HFFc6 (cell line): ENCODE results near the gene PCDHAC1. TPM values are rescaled to one million over a fixed set of nuclear protein-coding genes. Genes with fewer than 3 reads are reported as not detected.

Experiments
- DNase-seq: peaks from one replicate; pipeline ENCODE4 v3.0.0-alpha.2; 2018
- H3K27ac Mint-ChIP-seq: 2 replicates; pipeline ENCODE4 v1.8.0; 2020; ENCODE audit warnings: mild to moderate bottlenecking, mixed read lengths
- H3K27me3 Mint-ChIP-seq: 2 replicates; pipeline ENCODE4 v1.8.0; 2021; ENCODE audit warnings: mild to moderate bottlenecking, moderate library complexity, mixed read lengths; ENCODE audit not compliant: insufficient read depth
- H3K36me3 Mint-ChIP-seq: 2 replicates; pipeline ENCODE4 v1.8.0; 2021; ENCODE audit warnings: low read depth, mixed read lengths
- H3K4me1 Mint-ChIP-seq: 2 replicates; pipeline ENCODE4 v1.8.0; 2020; ENCODE audit warnings: low read depth, mixed read lengths
- H3K4me3 Mint-ChIP-seq: 2 replicates; pipeline ENCODE4 v1.8.0; 2020; ENCODE audit warnings: mild to moderate bottlenecking, moderate library complexity, mixed read lengths
- H3K9me3 Mint-ChIP-seq: 2 replicates; pipeline ENCODE4 v1.8.0; 2020; ENCODE audit warnings: mild to moderate bottlenecking, mixed read lengths
- total RNA-seq, 6 experiments: library from RNA; stranded (reverse); fragmentation: NEBNext Ultra II Directional; extraction: Animal tissue kit (Norgen Biotek cat#: 25700); gene quantifications; 2 replicates in 1 of 6; 3 replicates in 5 of 6; pipeline ENCODE4 v1.2.3, GENCODE V29; 2021
- TF ChIP-seq, protein P1 (sequence below): fragments of 200-600 bp; sonication (generic); IDR thresholded peaks from 2 replicates; pipeline ENCODE4 v1.5.0; 2021; ENCODE audit warnings: antibody characterized with exemption, mild to moderate bottlenecking

PCDHAC1 gene
- total RNA-seq, 6 experiments from 2014 or later, result not detected

DNA sequence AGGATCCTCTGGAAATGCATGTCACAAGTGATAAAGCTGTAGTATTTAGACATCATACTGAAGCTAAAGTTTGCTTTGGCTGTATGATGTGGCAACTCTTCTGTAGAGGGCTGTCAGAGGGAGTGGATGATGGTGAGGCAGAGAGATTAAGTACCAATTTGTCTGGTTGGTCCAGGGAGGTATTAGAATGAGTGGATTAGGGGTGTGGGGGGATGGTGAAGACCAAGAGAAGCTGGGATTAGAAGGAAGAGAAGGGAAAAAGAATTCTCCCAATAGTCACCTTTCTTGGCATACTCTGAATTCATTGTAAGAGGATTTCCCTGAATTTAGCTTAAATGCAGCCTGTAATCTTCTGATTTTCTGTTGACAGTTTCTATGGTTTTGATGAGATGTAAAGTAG is 43.8 kb downstream of the PCDHAC1 start:
- no peaks in the 10 kb centered on the region for H3K36me3 Mint-ChIP-seq
- H3K9me3 Mint-ChIP-seq, result peaks cover 42% of the 10 kb centered on the region
- no peak overlapping the region for H3K4me3 Mint-ChIP-seq
- H3K27ac Mint-ChIP-seq, result no peak overlapping the region
- DNase-seq, result no peak
- H3K27me3 Mint-ChIP-seq, result no peaks in the 10 kb centered on the region
- TF ChIP-seq, protein P1, sequence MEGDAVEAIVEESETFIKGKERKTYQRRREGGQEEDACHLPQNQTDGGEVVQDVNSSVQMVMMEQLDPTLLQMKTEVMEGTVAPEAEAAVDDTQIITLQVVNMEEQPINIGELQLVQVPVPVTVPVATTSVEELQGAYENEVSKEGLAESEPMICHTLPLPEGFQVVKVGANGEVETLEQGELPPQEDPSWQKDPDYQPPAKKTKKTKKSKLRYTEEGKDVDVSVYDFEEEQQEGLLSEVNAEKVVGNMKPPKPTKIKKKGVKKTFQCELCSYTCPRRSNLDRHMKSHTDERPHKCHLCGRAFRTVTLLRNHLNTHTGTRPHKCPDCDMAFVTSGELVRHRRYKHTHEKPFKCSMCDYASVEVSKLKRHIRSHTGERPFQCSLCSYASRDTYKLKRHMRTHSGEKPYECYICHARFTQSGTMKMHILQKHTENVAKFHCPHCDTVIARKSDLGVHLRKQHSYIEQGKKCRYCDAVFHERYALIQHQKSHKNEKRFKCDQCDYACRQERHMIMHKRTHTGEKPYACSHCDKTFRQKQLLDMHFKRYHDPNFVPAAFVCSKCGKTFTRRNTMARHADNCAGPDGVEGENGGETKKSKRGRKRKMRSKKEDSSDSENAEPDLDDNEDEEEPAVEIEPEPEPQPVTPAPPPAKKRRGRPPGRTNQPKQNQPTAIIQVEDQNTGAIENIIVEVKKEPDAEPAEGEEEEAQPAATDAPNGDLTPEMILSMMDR, result no peak
- H3K4me1 Mint-ChIP-seq, result no peaks in the 10 kb centered on the region

GRCh38 chr5:140973550-140973949 is 47.5 kb downstream of the PCDHAC1 start:
- H3K9me3 Mint-ChIP-seq, result peaks cover 23% of the 10 kb centered on the region
- H3K27me3 Mint-ChIP-seq, result no peaks in the 10 kb centered on the region
- no peak for DNase-seq
- no peak overlapping the region for H3K27ac Mint-ChIP-seq
- TF ChIP-seq, protein P1, result no peak
- H3K4me3 Mint-ChIP-seq, result no peak overlapping the region
- H3K36me3 Mint-ChIP-seq, result no peaks in the 10 kb centered on the region
- no peaks in the 10 kb centered on the region for H3K4me1 Mint-ChIP-seq

- DNase-seq, result no peak
- Mint-ChIP-seq H3K9me3 (peaks cover 19% of the 10 kb centered on the region), H3K27ac (no peak overlapping the region), H3K4me1 (no peaks in the 10 kb centered on the region), H3K4me3 (no peak overlapping the region), H3K36me3 (no peaks in the 10 kb centered on the region), H3K27me3 (no peaks in the 10 kb centered on the region)
- TF ChIP-seq, protein P1, result no peak
Measured at GRCh38 chr5:140977003-140977402, 50.9 kb downstream of the PCDHAC1 start.

DNA sequence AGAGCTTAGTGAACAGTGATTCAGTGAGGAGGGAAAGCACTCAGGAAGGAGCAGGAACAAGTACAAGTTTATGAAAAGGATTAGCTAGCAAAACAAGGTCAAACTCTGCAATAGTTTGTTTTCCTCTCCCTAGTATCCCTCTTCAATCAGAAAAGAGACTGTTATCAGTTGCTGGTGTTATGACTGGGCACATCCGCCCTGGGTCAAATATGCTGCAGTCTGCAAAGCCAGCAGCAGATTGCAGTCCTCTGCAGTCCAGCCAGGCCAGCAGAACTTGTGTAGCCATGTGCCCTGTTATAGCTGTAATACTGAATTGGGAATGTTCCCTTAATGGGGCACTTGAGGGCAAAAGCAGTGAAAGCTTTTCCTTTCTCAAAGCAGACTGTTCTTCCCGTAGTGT is 52.2 kb downstream of the PCDHAC1 start:
- H3K27ac Mint-ChIP-seq, result no peak overlapping the region
- peaks cover 13% of the 10 kb centered on the region for H3K9me3 Mint-ChIP-seq
- TF ChIP-seq, protein P1, result no peak
- H3K4me3 Mint-ChIP-seq, result no peak overlapping the region
- H3K27me3 Mint-ChIP-seq, result no peaks in the 10 kb centered on the region
- no peaks in the 10 kb centered on the region for H3K4me1 Mint-ChIP-seq
- no peaks in the 10 kb centered on the region for H3K36me3 Mint-ChIP-seq
- DNase-seq, result no peak

DNA sequence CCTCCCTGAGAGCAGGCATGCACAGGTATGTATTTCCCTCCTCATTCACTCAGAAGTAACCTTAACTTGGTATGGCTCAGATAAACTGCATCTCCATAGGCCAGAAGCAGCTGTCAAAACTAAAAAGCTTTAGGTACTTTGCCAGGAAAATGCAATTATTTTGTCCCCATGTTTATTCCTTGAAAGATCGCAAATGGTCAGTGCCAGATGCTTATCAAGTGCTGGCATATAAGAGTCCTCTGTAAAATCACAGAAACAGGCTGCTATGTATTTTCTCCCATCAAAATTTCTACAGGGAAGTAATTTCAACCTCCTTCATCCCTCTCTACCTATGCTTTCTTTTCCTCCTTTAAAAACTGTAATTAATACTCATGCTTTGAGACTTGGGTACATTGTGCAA is 52.9 kb downstream of the PCDHAC1 start:
- Mint-ChIP-seq H3K27me3 (peaks cover 1% of the 10 kb centered on the region; the same call in 1 of the 2 replicates), H3K36me3 (no peaks in the 10 kb centered on the region), H3K4me3 (no peak overlapping the region), H3K9me3 (peaks cover 9% of the 10 kb centered on the region), H3K4me1 (no peaks in the 10 kb centered on the region), H3K27ac (no peak overlapping the region)
- no peak for DNase-seq
- TF ChIP-seq, protein P1, result no peak

Other genes starting within 250 kb of the PCDHAC1 start
- 100 to 1,000 TPM in 1 of 6 experiments, 10 to 100 TPM in 5; 89.1 to 102 (median 96.8) TPM for gene HARS1, start 234.9 kb upstream of the PCDHAC1 start, total RNA-seq
- gene HARS2, start 234.8 kb upstream of the PCDHAC1 start, total RNA-seq, result 10 to 100 TPM; 22.1 to 23.5 (median 22.9) TPM
- gene ZMAT2, start 225.9 kb upstream of the PCDHAC1 start, total RNA-seq, result 10 to 100 TPM; 59.1 to 68.5 (median 63.8) TPM
- gene PCDHA1, start 140.2 kb upstream of the PCDHAC1 start, total RNA-seq, result under 1 TPM; 0.09 to 0.22 (median 0.14) TPM
- gene PCDHA2, start 131.4 kb upstream of the PCDHAC1 start, total RNA-seq, result under 1 TPM in 1 of 6 experiments, not detected in 5; 0.13 TPM
- under 1 TPM in 1 of 6 experiments, not detected in 5; 0.05 TPM for gene PCDHA3, start 125.2 kb upstream of the PCDHAC1 start, total RNA-seq
- gene PCDHA4, start 119.2 kb upstream of the PCDHAC1 start, total RNA-seq, result under 1 TPM in 1 of 6 experiments, not detected in 5; 0.05 TPM
- not detected for gene PCDHA5, start 104.7 kb upstream of the PCDHAC1 start, total RNA-seq
- under 1 TPM in 3 of 6 experiments, not detected in 3; 0.07 to 0.09 (median 0.08) TPM for gene PCDHA6, start 98.3 kb upstream of the PCDHAC1 start, total RNA-seq
- under 1 TPM; 0.09 to 0.26 (median 0.20) TPM for gene PCDHA7, start 92.0 kb upstream of the PCDHAC1 start, total RNA-seq
- under 1 TPM in 2 of 6 experiments, not detected in 4; 0.05 to 0.12 TPM for gene PCDHA8, start 85.1 kb upstream of the PCDHAC1 start, total RNA-seq
- gene PCDHA9, start 77.9 kb upstream of the PCDHAC1 start, total RNA-seq, result under 1 TPM in 1 of 6 experiments, not detected in 5; 0.03 TPM
- not detected for gene PCDHA10, start 70.4 kb upstream of the PCDHAC1 start, total RNA-seq
- gene PCDHA11, start 57.3 kb upstream of the PCDHAC1 start, total RNA-seq, result under 1 TPM in 4 of 6 experiments, not detected in 2; 0.07 to 0.14 (median 0.11) TPM
- gene PCDHA12, start 51.0 kb upstream of the PCDHAC1 start, total RNA-seq, result under 1 TPM in 5 of 6 experiments, not detected in 1; 0.09 to 0.34 (median 0.20) TPM
- gene PCDHA13, start 44.2 kb upstream of the PCDHAC1 start, total RNA-seq, result not detected
- not detected for gene PCDHAC2, start 40.2 kb downstream of the PCDHAC1 start, total RNA-seq
- gene PCDHB1, start 125.1 kb downstream of the PCDHAC1 start, total RNA-seq, result not detected
- gene PCDHB2, start 168.3 kb downstream of the PCDHAC1 start, total RNA-seq, result 1 to 10 TPM; 4.1 to 8.6 (median 5.3) TPM
- gene PCDHB3, start 174.2 kb downstream of the PCDHAC1 start, total RNA-seq, result under 1 TPM; 0.20 to 0.36 (median 0.30) TPM
- gene PCDHB4, start 195.5 kb downstream of the PCDHAC1 start, total RNA-seq, result under 1 TPM; 0.24 to 0.80 (median 0.51) TPM
- gene PCDHB5, start 208.9 kb downstream of the PCDHAC1 start, total RNA-seq, result under 1 TPM; 0.08 to 0.43 (median 0.23) TPM
- under 1 TPM; 0.14 to 0.94 (median 0.70) TPM for gene PCDHB6, start 223.8 kb downstream of the PCDHAC1 start, total RNA-seq
- under 1 TPM; 0.38 to 0.97 (median 0.46) TPM for gene PCDHB7, start 246.3 kb downstream of the PCDHAC1 start, total RNA-seq